Measurements from ENCODE around the gene ATP1A2.

ATP1A2 gene

GRCh38 chr1:160096274-160097116, 19.1 kb upstream of the ATP1A2 start:
- H3K4me1 ChIP-seq (ENCODE audit: insufficient read depth, low read length, severe bottlenecking): peaks cover 30% of the 10 kb centered on the region
- no peaks in the 10 kb centered on the region for H3K9me3 ChIP-seq (ENCODE audit: low read length)
- TF ChIP-seq EZH2 (IDR thresholded peaks at IDR 0.05; ENCODE audit: borderline replicate concordance, low read length): no peak
- TF ChIP-seq CTCF (IDR thresholded peaks at IDR 0.05; ENCODE audit: low read length): no peak
- no peaks in the 10 kb centered on the region for H3K9me2 ChIP-seq (ENCODE audit: low read depth, low read length)
- peak overlapping the region; percentile 91; the same call in 1 of the 2 replicates for H3K4me2 ChIP-seq (ENCODE audit: low read length)
- H3K27me3 ChIP-seq (ENCODE audit: insufficient read depth, low read length): no peaks in the 10 kb centered on the region
- no peak overlapping the region for H2AFZ ChIP-seq (ENCODE audit: low read length)
- H3F3A ChIP-seq (ENCODE audit: insufficient read depth, low read length): no peaks in the 10 kb centered on the region
- no peak overlapping the region for H3K27ac ChIP-seq (ENCODE audit: low read depth, low read length, poor library complexity, severe bottlenecking)
- no peak overlapping the region for H3K4me3 ChIP-seq (ENCODE audit: low read depth, low read length, poor library complexity, severe bottlenecking)
- peak overlapping the region; percentile 82; the same call in 1 of the 2 replicates for H3K9ac ChIP-seq (ENCODE audit: low read length)
- peaks cover 8% of the 10 kb centered on the region; the same call in 1 of the 2 replicates for H3K36me3 ChIP-seq (ENCODE audit: insufficient read depth, low read length)
- no peaks in the 10 kb centered on the region for H3K79me2 ChIP-seq (ENCODE audit: insufficient read depth, low read length)
- no peaks in the 10 kb centered on the region for H4K20me1 ChIP-seq (ENCODE audit: insufficient read depth, low read length)

GRCh38 chr1:160097151-160097910, 18.2 kb upstream of the ATP1A2 start:
- Histone ChIP-seq H2AFZ (ENCODE audit: low read length) (no peak overlapping the region), H3K27ac (ENCODE audit: low read depth, low read length, poor library complexity, severe bottlenecking) (peak overlapping the region; percentile 12)

More at GRCh38 chr1:160097151-160097910, 18.2 kb upstream of the ATP1A2 start:
- Histone ChIP-seq H3F3A (ENCODE audit: insufficient read depth, low read length) (no peaks in the 10 kb centered on the region), H3K9ac (ENCODE audit: low read length) (peak overlapping the region; percentile 82), H3K4me1 (ENCODE audit: insufficient read depth, low read length, severe bottlenecking) (peaks cover 32% of the 10 kb centered on the region), H3K9me2 (ENCODE audit: low read depth, low read length) (no peaks in the 10 kb centered on the region), H3K9me3 (ENCODE audit: low read length) (no peaks in the 10 kb centered on the region), H4K20me1 (ENCODE audit: insufficient read depth, low read length) (no peaks in the 10 kb centered on the region), H3K27me3 (ENCODE audit: insufficient read depth, low read length) (no peaks in the 10 kb centered on the region), H3K4me3 (ENCODE audit: low read depth, low read length, poor library complexity, severe bottlenecking) (peak overlapping the region; percentile 80), H3K36me3 (ENCODE audit: insufficient read depth, low read length) (peaks cover 3% of the 10 kb centered on the region; the same call in 1 of the 2 replicates), H3K4me2 (ENCODE audit: low read length) (peak overlapping the region; percentile 91), H3K79me2 (ENCODE audit: insufficient read depth, low read length) (no peaks in the 10 kb centered on the region)
- TF ChIP-seq CTCF (IDR thresholded peaks at IDR 0.05; ENCODE audit: low read length) (no peak), EZH2 (IDR thresholded peaks at IDR 0.05; ENCODE audit: borderline replicate concordance, low read length) (no peak)
